ENCODE measurements around the gene ZFYVE28. TPM values are rescaled to one million over a fixed set of nuclear protein-coding genes. Genes with fewer than 3 reads are reported as not detected.

Gene ZFYVE28
- total RNA-seq, 4 donors from 2014 or later, result 20.6 to 153 (median 63.2) TPM

DNA sequence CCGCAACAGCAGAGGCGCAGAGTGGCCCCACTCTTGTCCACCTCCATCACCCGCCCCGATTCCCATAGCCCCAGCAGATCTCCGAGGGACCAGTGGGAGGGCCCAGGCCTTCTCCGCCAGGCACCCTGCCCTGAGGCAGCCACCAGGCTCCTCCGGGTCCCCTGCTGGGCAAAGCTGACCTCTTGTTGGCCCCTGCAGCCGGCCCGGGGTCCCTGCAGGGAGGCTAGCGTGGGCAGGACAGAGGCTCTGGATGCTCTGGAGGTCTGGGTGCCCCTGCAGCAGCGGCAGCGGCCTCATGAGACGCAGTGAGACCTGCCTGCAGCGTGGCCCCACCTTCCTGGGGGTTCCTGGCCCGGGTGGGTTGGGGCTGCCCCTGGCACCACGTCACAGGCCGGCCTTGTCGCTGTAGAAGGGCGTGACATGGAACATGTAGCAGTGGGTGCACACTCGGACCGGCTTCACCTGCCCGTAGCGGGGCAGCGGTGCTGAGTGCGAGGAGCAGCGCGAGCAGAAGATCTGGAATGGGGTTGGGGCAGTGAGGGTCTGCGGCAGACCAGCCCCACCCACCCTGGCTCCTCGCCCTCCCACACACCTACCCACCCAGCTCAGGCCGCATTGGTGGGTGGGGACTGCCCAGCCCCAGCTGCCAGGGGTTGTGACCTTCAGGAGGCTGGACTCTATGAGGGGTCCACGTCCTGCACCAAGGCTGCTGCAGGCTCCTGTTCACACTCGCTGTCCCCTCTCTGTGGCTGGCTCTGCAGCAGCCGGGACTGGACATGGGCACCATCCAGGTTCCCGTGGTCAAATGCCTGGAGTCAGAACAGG, 147.9 kb downstream of the ZFYVE28 start:
- peaks cover 0 to 6% (median 1%) of the 10 kb centered on the region in 4 donors for H3K4me1 ChIP-seq
- no peaks in the 10 kb centered on the region for H3K9me3 ChIP-seq
- TF ChIP-seq, protein P1, sequence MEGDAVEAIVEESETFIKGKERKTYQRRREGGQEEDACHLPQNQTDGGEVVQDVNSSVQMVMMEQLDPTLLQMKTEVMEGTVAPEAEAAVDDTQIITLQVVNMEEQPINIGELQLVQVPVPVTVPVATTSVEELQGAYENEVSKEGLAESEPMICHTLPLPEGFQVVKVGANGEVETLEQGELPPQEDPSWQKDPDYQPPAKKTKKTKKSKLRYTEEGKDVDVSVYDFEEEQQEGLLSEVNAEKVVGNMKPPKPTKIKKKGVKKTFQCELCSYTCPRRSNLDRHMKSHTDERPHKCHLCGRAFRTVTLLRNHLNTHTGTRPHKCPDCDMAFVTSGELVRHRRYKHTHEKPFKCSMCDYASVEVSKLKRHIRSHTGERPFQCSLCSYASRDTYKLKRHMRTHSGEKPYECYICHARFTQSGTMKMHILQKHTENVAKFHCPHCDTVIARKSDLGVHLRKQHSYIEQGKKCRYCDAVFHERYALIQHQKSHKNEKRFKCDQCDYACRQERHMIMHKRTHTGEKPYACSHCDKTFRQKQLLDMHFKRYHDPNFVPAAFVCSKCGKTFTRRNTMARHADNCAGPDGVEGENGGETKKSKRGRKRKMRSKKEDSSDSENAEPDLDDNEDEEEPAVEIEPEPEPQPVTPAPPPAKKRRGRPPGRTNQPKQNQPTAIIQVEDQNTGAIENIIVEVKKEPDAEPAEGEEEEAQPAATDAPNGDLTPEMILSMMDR (IDR thresholded peaks at IDR 0.05), result no peak
- TF ChIP-seq POLR2A (IDR thresholded peaks at IDR 0.05), result no peak
- no peaks in the 10 kb centered on the region for H3K27me3 ChIP-seq
- no peak for DNase-seq
- H3K36me3 ChIP-seq, result peaks cover 0 to 23% (median 0%) of the 10 kb centered on the region in 3 donors
- no peak overlapping the region for H3K27ac ChIP-seq
- no peak overlapping the region for H3K4me3 ChIP-seq

DNA sequence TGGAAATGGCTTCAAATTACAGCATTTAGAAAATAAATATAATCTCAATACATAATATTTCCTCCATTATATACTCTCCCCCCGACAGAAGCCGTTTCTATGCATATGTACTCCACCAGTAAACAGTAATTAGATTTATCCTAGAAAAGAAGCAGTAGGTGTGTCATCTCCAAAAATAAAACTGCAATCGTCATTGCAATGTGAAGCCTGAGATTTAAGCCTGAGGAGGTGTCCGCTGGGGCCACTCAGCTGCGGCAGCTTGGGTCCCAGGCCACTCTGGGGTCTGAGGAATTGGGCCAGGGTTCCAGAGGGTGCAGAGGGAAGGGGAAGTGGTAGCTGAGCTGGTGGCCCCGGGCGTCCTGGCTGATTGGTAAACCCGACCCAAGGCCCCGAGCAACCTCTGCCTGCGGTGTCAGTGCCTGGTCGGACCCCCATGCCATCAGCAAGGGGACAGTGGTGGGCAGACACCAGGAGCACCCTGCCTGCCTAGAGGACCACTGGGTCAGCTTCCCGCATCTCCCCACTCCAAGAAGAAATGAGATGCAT, 148.8 kb downstream of the ZFYVE28 start:
- H3K27ac ChIP-seq, result no peak overlapping the region
- H3K4me1 ChIP-seq, result peaks cover 0 to 7% (median 1%) of the 10 kb centered on the region in 4 donors
- no peak for DNase-seq
- no peaks in the 10 kb centered on the region for H3K9me3 ChIP-seq
- no peaks in the 10 kb centered on the region for H3K27me3 ChIP-seq
- no peak overlapping the region for H3K4me3 ChIP-seq
- TF ChIP-seq, protein P1 (IDR thresholded peaks at IDR 0.05), result no peak
- no peak for TF ChIP-seq POLR2A (IDR thresholded peaks at IDR 0.05)
- peaks cover 0 to 23% (median 0%) of the 10 kb centered on the region in 3 donors for H3K36me3 ChIP-seq

DNA sequence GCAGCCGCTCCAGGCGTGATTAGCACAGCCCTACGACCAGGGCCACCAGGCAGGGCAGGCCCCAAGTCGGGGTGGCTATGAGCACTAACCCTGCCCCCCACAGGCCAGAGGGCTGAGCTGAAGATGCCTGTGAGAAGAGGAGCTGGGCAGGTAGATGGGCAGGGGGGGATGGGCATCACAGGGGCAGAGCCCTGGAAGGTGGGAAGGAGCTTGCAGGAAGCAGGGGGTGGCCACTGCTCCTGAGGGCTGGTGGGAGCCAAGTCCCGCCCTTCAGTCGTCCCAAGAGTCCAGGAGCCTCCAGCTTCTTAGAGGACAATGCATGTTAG, 149.3 kb downstream of the ZFYVE28 start:
- Histone ChIP-seq H3K9me3 (no peaks in the 10 kb centered on the region), H3K4me1 (peaks cover 0 to 7% (median 1%) of the 10 kb centered on the region in 4 donors), H3K27ac (no peak overlapping the region), H3K27me3 (no peaks in the 10 kb centered on the region), H3K4me3 (no peak overlapping the region), H3K36me3 (peaks cover 0 to 23% (median 0%) of the 10 kb centered on the region in 3 donors)
- no peak for TF ChIP-seq POLR2A (IDR thresholded peaks at IDR 0.05)
- TF ChIP-seq, protein P1 (IDR thresholded peaks at IDR 0.05), result no peak
- no peak for DNase-seq

DNA sequence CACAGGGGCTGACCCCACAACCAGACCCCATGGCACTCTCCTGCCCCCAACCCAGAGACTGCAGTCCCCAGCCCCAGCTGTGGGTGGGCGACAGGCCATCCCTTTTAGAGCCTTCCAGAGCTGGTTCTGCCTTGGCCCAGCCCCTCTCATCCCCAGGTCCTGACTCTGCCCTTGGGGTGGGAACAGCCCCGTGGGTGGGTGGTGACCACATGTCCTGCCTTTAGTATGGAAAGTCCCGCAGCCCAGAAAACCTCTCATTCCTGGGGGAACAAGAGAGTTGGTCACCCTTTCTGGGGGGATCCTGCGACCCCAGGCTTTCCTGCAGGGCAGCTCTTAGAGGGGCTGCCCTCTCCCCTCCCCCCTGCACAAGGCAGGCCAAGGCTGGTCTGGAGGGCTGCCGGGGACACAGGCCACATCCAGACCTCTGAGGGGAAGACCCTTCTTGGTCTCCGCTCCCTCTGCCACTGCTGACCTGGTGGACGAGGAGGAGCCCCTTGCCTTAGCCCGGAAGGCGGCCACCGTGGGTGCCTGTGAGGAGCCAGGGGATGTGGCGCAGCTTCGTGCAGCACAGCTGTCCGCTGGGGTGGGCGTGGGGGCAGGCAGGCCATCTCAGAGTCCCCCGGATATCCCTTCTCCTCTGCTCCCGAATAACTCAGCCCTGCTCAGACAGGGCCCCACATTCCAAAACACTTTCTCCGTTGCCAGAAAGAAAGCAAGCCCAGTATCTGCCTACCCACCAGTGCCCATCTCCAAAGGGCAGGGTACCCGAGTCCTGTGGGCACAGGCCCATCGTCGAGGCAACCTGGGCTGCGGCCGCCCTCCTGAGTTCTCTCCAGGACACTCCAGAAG, 149.9 kb downstream of the ZFYVE28 start:
- H3K4me3 ChIP-seq, result no peak overlapping the region
- H3K27ac ChIP-seq, result no peak overlapping the region
- H3K27me3 ChIP-seq, result no peaks in the 10 kb centered on the region
- H3K36me3 ChIP-seq, result peaks cover 0 to 23% (median 0%) of the 10 kb centered on the region in 3 donors
- no peaks in the 10 kb centered on the region for H3K9me3 ChIP-seq
- H3K4me1 ChIP-seq, result peaks cover 0 to 7% (median 1%) of the 10 kb centered on the region in 4 donors
- no peak for DNase-seq
- TF ChIP-seq, protein P1 (IDR thresholded peaks at IDR 0.05), result no peak
- TF ChIP-seq POLR2A (IDR thresholded peaks at IDR 0.05), result no peak

DNA sequence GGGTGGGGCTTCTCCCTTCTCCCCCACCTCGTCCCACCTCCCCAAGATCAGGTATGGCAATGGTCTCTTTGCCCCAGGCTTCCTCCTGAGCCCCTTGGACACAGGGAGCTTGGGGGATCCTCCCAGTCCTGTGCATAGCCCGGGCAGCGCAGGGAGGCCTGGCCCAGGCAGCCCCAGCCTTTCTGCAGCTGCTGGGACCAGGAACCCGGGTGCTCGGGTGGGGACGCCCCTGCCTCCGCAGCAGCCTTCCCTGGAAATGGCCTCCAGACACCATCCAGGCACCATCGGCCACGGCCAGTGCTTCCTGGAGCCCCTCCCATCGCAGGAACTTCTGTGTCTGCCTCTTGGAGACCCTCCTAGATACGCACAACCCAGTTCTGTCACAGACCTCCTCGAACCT, 150.6 kb downstream of the ZFYVE28 start:
- Histone ChIP-seq H3K4me3 (no peak overlapping the region), H3K36me3 (peaks cover 0 to 23% (median 0%) of the 10 kb centered on the region in 3 donors), H3K9me3 (no peaks in the 10 kb centered on the region), H3K27me3 (no peaks in the 10 kb centered on the region), H3K27ac (no peak overlapping the region), H3K4me1 (peaks cover 0 to 13% (median 4%) of the 10 kb centered on the region in 4 donors)
- DNase-seq, result no peak
- TF ChIP-seq, protein P1 (IDR thresholded peaks at IDR 0.05), result no peak
- TF ChIP-seq POLR2A (IDR thresholded peaks at IDR 0.05), result no peak

Measured in Peyer's patch (tissue), 4 donors.